ENCODE results near the gene NISCH.

NISCH gene

DNA sequence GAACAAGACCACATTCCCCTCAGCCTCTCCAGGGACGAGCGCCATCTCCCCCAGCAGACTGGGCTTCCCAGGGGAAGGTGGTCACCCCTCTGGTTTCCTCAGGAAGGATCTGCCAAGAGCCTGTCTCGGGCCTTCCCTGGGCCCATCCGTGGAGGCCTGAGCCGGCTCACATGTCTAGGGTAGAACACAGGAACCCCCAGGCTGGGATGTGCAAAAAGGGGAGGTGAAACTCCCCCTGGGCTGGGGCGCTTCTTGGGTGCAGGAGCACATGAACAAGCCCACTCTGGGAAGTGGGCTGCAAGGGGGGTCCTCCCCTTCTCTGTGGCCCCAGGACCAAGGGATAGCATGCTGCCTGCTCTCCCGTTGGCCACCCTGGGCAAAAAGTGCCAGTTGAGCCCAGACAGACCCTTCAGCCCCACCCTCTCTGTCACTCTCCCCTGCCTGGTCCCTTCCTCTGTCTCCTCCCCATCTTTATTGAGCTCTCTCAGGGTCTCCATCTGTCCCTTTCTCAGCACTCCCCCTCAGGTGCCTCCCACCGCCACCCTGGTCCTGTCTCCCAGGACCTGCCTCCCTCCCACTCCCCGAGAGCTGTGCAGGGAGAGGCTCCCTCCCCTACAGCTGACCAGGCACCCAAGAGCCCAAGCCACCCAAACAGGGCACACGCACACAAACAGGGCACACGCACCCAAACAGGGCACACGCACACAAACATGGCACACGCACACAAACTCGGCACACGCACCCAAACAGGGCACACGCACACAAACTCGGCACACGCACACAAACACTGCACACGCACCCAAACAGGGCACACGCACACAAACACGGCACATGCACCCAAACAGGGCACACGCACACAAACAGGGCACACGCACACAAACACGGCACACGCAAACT is 11.4 kb upstream of the NISCH start:
- Histone ChIP-seq H3K36me3 (ENCODE audit: control insufficient read depth, insufficient read depth, low read length) (no peaks in the 10 kb centered on the region), H3K4me1 (ENCODE audit: control insufficient read depth, insufficient read depth, low read length) (peaks cover 18% of the 10 kb centered on the region), H3K9me3 (ENCODE audit: control insufficient read depth, low read length) (no peaks in the 10 kb centered on the region), H3K4me3 (ENCODE audit: low read length) (no peak overlapping the region), H3K27me3 (ENCODE audit: control insufficient read depth, insufficient read depth, low read length) (no peaks in the 10 kb centered on the region), H3K9ac (ENCODE audit: low read length) (no peak overlapping the region)

DNA sequence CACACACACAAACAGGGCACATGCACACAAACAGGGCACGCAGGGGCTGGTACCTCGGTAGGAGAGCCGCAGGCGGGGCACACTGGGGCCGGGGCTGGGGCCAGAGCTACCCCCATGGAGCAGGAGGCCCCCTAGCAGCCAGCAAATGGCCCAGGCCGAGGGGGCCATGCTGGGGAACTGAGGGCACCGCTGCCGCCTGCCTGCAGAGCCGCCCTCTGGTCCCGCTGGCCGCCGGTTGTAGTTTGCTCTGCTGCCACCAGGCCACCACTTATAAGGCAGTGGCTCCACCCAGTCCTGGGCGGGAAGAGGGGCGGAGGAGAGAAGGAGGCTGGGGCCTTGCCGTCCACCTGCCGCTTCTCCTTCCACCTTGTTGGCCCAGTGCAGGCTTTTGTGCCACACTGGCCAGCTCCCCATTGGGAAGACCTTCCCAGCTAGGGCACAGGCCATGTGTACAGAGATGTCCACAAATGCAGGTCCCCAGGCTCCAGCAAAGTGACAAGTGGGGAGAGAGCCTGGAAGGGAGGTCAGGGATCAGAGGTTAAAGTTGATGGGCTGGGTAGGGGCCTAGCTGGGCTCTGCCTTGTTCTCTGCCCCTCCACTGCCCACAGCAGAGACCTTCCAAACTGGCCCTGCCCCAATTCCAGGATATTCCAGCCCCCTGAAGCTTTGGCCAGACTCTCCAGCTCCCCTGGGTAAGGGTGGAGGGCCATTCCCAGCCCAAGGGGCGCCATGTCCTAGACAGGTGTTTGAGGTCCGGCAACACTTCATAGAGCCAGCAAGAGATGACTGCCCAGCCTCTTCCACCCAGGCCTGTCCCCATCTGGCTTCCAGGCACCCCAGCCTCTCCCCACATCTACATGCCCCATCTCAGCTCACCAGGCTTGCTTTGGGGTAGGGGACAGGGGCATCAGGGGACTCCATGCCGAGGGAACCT is 10.3 kb upstream of the NISCH start, which contains the start of gene SEMA3G:
SEMA3G (minus strand) TSS at position 244 of the 934 bp plus-strand sequence; CDS start at position 168, 76 bp downstream.
- Histone ChIP-seq H3K27me3 (ENCODE audit: control insufficient read depth, insufficient read depth, low read length) (no peaks in the 10 kb centered on the region), H3K4me3 (ENCODE audit: low read length) (no peak within 1 kb of the TSS), H3K36me3 (ENCODE audit: control insufficient read depth, insufficient read depth, low read length) (no peaks in the 10 kb centered on the region), H3K4me1 (ENCODE audit: control insufficient read depth, insufficient read depth, low read length) (peaks cover 23% of the 10 kb centered on the region), H3K9me3 (ENCODE audit: control insufficient read depth, low read length) (no peaks in the 10 kb centered on the region), H3K9ac (ENCODE audit: low read length) (no peak within 1 kb of the TSS)

DNA sequence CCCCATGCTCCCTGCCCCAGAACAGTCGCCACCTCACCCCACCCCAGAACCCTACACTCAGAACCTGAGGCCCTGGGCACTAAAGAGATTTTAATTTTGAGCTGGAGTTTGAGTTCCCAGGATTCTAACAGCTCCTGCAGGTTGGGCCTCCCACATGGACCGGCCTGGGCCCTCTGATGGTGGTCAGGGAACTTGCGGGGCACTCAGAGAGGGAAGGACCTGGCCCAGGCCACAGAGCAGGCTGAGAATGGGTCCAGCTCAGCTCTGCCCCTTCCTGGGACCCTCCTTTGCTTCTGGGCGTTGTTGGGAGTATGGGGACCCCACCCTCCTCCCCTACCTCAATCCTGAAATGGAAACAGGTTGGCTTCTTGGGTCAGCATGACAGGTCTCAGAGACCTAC is 9.4 kb upstream of the NISCH start:
- peaks cover 27% of the 10 kb centered on the region for H3K4me1 ChIP-seq (ENCODE audit: control insufficient read depth, insufficient read depth, low read length)
- H3K9ac ChIP-seq (ENCODE audit: low read length) = no peak overlapping the region
- H3K36me3 ChIP-seq (ENCODE audit: control insufficient read depth, insufficient read depth, low read length) = no peaks in the 10 kb centered on the region
- no peaks in the 10 kb centered on the region for H3K27me3 ChIP-seq (ENCODE audit: control insufficient read depth, insufficient read depth, low read length)
- no peaks in the 10 kb centered on the region for H3K9me3 ChIP-seq (ENCODE audit: control insufficient read depth, low read length)
- no peak overlapping the region for H3K4me3 ChIP-seq (ENCODE audit: low read length)

DNA sequence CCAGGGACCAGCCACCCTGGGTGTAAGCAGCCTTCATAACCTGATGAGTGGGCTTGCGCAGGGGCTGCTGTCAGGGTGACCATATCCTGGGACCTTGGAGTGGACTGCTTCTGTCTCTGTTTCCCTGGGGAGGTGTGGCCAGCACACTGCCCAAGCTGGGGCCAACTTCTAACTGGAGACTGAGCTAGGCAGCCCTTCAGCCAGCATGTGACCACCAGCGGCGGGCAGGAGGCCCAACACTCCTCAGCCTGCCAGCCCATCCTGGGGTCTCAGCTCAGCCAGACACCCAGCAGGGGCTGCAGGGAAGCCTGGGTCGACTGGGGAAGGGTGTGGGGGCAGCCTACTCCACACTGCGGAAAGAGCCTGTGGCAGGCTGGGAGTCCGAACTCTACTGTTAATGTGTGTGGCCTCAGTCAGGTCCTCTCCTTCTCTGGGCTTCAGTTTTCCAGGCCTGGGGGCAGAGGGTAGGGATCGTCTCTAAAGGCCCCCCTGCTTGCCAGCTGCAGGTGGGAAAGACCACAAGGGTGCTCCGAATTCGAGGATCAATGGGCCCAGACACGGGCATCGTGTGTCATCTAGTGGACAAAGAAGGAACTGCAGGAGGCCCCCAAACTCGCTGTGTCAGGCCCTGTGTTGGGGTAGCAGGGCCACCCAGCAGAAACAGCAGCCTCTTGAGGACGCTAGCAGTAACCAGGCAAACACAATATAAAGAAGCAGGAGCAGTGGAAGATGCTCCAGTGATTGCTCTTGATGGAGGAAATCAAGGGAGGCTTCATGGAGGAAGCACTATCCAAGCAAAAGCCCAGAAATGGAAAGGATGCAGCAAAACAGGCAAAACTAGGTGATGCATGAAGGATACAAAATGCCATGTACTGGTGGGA is 8.5 kb upstream of the NISCH start:
- H3K4me1 ChIP-seq (ENCODE audit: control insufficient read depth, insufficient read depth, low read length) = peaks cover 27% of the 10 kb centered on the region
- H3K4me3 ChIP-seq (ENCODE audit: low read length) = no peak overlapping the region
- H3K9me3 ChIP-seq (ENCODE audit: control insufficient read depth, low read length) = no peaks in the 10 kb centered on the region
- H3K36me3 ChIP-seq (ENCODE audit: control insufficient read depth, insufficient read depth, low read length) = no peaks in the 10 kb centered on the region
- H3K9ac ChIP-seq (ENCODE audit: low read length) = no peak overlapping the region
- no peaks in the 10 kb centered on the region for H3K27me3 ChIP-seq (ENCODE audit: control insufficient read depth, insufficient read depth, low read length)

DNA sequence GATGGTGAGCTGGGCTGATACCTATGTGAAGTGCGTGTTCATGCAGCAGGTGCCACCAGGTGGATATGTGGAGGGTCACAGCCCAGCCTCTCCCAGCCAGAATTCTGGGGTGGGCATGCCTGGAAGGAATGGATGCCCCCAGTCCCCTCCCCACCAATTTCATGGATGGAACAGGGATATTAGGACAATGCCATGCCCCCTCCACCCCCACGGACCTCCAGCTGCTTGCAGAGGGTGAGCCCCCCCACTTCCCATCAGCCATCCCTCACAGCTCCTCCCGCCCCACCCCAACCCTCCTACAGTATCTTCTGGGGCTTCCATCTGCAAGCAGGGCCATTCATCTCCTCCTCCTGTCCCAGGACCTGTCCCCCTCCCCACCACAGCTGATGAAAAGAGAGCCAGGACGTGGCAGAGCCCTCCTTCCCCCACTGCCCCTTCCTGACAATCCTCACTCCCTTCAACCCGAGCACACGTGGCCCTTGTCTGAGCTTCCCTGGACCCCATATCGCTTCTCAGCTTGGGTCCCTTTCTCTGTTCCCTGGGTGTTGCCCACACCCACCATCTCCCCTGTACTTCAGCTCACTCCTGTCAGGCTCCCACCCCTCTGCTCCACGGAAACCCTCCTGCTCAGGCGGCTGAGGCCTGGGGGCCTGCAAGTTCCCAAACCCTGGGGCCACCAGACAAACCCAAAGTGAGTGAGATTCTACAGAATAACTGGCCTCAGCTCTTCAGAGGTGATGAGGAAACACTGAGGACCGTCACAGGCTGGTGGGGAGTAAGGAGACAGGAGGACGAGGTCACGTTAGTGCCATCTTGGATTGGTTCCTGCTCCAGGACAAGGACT is 7.7 kb upstream of the NISCH start:
- H3K36me3 ChIP-seq (ENCODE audit: control insufficient read depth, insufficient read depth, low read length) = no peaks in the 10 kb centered on the region
- peaks cover 33% of the 10 kb centered on the region for H3K4me1 ChIP-seq (ENCODE audit: control insufficient read depth, insufficient read depth, low read length)
- H3K27me3 ChIP-seq (ENCODE audit: control insufficient read depth, insufficient read depth, low read length) = no peaks in the 10 kb centered on the region
- H3K9me3 ChIP-seq (ENCODE audit: control insufficient read depth, low read length) = no peaks in the 10 kb centered on the region
- no peak overlapping the region for H3K4me3 ChIP-seq (ENCODE audit: low read length)
- H3K9ac ChIP-seq (ENCODE audit: low read length) = no peak overlapping the region

DNA sequence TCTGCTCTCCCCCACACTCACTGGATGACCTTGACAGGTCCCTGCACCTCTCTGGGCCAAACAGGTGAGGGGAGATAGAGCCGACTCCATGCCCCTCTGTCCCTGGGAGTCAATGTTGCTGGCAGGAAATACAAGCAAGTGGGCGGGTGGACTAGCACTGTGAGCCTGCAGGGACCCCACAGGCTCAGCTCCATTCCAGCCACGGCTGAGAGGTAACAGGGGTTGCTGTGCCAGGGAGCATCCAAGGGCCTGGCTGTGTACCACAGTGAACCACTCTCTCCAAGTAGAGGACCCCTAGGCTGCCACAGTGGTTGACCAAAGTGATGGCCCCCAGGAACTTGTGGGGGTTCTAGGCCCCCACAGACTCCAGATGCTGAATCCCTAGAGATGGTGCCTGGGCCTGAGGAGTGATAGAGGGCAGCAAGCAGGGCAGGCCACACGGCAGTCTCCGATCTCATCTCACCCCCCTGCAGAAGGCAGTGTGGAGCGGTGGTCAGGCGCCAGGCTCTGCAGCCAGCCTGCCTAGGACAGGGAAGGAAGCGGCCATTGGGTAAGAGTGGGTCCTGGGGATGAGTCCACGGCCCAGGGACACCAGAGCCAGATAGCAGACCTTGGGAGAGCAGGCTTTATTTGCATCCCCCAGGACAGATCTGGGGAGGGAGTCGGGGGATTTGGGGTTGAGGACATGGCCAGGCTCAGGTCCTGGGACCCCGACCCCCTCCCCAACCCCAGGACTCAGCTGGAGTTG is 4.7 kb upstream of the NISCH start:
- Histone ChIP-seq H3K9ac (ENCODE audit: low read length) (no peak overlapping the region), H3K36me3 (ENCODE audit: control insufficient read depth, insufficient read depth, low read length) (no peaks in the 10 kb centered on the region), H3K27me3 (ENCODE audit: control insufficient read depth, insufficient read depth, low read length) (no peaks in the 10 kb centered on the region), H3K4me3 (ENCODE audit: low read length) (no peak overlapping the region), H3K9me3 (ENCODE audit: control insufficient read depth, low read length) (no peaks in the 10 kb centered on the region), H3K4me1 (ENCODE audit: control insufficient read depth, insufficient read depth, low read length) (peaks cover 38% of the 10 kb centered on the region)

DNA sequence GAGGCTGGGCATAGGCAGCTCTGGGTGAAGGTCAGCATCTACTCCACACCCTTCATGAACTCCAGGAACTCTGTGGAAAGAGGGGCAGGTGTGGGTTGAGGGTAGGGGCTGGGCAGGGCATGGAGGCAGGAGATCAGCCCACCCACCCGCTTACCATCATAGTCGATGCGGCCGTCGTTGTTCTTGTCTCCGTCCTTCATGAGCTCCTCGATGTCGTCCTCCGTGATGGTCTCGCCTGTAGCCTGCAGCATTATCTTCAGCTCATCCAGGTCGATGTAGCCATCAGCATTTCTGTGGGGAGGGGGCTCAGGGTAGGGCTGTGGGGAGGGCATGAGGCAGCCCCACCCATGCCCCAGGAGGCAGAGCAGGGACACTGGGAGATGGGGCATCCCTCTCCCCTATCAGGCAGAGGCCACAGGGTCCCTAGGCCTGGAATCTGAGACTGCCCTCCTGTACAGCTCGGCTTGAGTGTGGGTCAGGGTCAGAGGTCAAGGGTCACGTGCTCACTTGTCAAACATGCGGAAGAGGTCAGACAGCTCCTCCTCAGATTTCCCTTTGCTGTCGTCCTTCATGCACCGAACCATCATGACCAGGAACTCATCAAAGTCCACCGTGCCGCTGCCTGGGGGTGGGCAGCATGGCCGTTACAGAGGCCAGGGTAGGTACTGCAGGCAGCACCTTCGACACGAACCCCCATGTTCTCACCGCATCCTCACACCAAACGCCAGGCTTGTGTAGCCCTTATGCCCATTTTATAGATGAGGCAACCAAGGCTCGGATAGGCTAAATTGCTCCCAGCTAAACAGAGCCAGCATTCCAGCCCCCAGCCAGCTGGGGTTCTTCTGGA is 3.9 kb upstream of the NISCH start:
- H3K9ac ChIP-seq (ENCODE audit: low read length) = no peak overlapping the region
- H3K4me3 ChIP-seq (ENCODE audit: low read length) = no peak overlapping the region
- no peaks in the 10 kb centered on the region for H3K27me3 ChIP-seq (ENCODE audit: control insufficient read depth, insufficient read depth, low read length)
- peaks cover 44% of the 10 kb centered on the region for H3K4me1 ChIP-seq (ENCODE audit: control insufficient read depth, insufficient read depth, low read length)
- H3K9me3 ChIP-seq (ENCODE audit: control insufficient read depth, low read length) = no peaks in the 10 kb centered on the region
- H3K36me3 ChIP-seq (ENCODE audit: control insufficient read depth, insufficient read depth, low read length) = no peaks in the 10 kb centered on the region

DNA sequence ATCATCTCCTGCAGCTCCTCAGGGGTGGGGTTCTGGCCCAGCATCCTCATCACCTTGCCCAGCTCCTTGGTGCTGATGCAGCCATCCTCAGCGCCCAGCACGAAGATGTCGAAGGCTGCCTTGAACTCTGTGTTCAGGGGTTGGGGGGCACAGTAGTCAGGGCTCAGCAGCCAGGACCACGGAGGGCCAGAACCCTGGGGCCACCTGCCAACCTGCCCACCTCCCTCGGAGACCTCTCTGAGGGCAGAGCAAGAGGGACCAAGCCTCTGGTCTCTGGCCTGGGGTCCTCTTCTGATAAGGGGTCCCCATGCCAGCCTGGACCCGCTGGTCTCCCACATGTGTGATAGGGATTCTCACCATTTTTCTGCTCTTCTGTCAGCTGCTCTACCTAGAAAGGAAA is 3.3 kb upstream of the NISCH start:
- peaks cover 47% of the 10 kb centered on the region for H3K4me1 ChIP-seq (ENCODE audit: control insufficient read depth, insufficient read depth, low read length)
- no peaks in the 10 kb centered on the region for H3K27me3 ChIP-seq (ENCODE audit: control insufficient read depth, insufficient read depth, low read length)
- H3K9ac ChIP-seq (ENCODE audit: low read length) = no peak overlapping the region
- H3K9me3 ChIP-seq (ENCODE audit: control insufficient read depth, low read length) = no peaks in the 10 kb centered on the region
- no peaks in the 10 kb centered on the region for H3K36me3 ChIP-seq (ENCODE audit: control insufficient read depth, insufficient read depth, low read length)
- H3K4me3 ChIP-seq (ENCODE audit: low read length) = no peak overlapping the region

DNA sequence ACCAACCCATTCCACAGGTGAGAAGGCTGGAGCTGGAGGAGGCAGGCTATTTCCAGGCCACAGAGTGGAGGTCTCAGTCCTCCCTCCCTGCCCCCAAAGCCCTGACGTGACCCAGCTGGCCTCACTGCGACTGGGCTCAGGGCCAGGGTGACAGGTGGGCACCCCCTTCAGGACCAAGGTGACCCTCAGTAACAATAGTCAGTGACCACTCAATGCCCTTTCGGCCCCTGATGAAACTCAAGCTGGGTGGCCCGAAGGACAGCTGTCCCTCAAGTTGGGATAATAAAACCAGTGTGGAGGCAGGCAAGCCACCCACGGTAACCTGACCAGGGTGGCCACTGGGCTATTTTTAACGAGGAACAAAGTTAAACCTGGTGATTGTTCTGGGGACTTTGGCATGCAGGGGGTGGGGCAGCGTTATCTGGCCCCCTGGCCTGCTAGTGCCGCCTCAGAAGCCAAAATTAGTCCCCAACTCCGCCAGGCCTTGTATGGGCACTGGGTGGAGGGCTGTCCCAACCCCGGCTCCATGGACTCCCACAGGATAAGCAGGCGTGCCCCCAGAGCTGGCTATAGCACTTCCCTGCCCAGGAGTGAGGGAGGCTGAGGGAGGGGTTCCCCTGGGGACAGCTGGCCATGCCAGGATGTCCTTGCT is 2.7 kb upstream of the NISCH start:
- peaks cover 45% of the 10 kb centered on the region for H3K4me1 ChIP-seq (ENCODE audit: control insufficient read depth, insufficient read depth, low read length)
- H3K27me3 ChIP-seq (ENCODE audit: control insufficient read depth, insufficient read depth, low read length) = no peaks in the 10 kb centered on the region
- H3K9me3 ChIP-seq (ENCODE audit: control insufficient read depth, low read length) = no peaks in the 10 kb centered on the region
- H3K9ac ChIP-seq (ENCODE audit: low read length) = no peak overlapping the region
- no peak overlapping the region for H3K4me3 ChIP-seq (ENCODE audit: low read length)
- H3K36me3 ChIP-seq (ENCODE audit: control insufficient read depth, insufficient read depth, low read length) = no peaks in the 10 kb centered on the region

Measured in mucosa of stomach (tissue), 1 donor.